ENCODE measurements around the gene TNFRSF14.
"Not testable (repeated sequence)": the region's sequence is repeated elsewhere in the genome, so short reads cannot be mapped to it uniquely, and the experiment has no call there.

TNFRSF14 gene

GRCh38 chr1:2569060-2569459 lies 12.9 kb downstream of the TNFRSF14 start:
- DNase-seq: no peak

- not testable (repeated sequence) for DNase-seq
These were observed 13.5 kb downstream of the TNFRSF14 start for GRCh38 chr1:2569703-2570102.

- DNase-seq: no peak
These were observed 14.2 kb downstream of the TNFRSF14 start for GRCh38 chr1:2570332-2570731.

GRCh38 chr1:2571348-2571747 lies 15.2 kb downstream of the TNFRSF14 start:
- no peak for DNase-seq

GRCh38 chr1:2573250-2573920 lies 17.2 kb downstream of the TNFRSF14 start:
- no peak for DNase-seq

- DNase-seq: no peak
These were observed 18.2 kb downstream of the TNFRSF14 start for GRCh38 chr1:2574350-2574749.

GRCh38 chr1:2575801-2576663 lies 19.9 kb downstream of the TNFRSF14 start:
- no peak for DNase-seq

- DNase-seq: peak; percentile 42
These were observed 21.4 kb downstream of the TNFRSF14 start for GRCh38 chr1:2577565-2578075.

- DNase-seq: no peak
These were observed 22.6 kb downstream of the TNFRSF14 start for GRCh38 chr1:2578758-2579118.

GRCh38 chr1:2580691-2581090 lies 24.5 kb downstream of the TNFRSF14 start:
- DNase-seq: no peak

GRCh38 chr1:2582391-2582790 lies 26.2 kb downstream of the TNFRSF14 start:
- DNase-seq: no peak

- no peak for DNase-seq
These were observed 27.2 kb downstream of the TNFRSF14 start for GRCh38 chr1:2583331-2583791.

GRCh38 chr1:2583871-2584351 lies 27.7 kb downstream of the TNFRSF14 start:
- peak; percentile 51 for DNase-seq

GRCh38 chr1:2584686-2585317 lies 28.6 kb downstream of the TNFRSF14 start:
- no peak for DNase-seq

- DNase-seq: peak; percentile 79
These were observed 29.3 kb downstream of the TNFRSF14 start for GRCh38 chr1:2585318-2586092.

- peak; percentile 98 for DNase-seq
These were observed 30.2 kb downstream of the TNFRSF14 start, which contains the start of gene PRXL2B for GRCh38 chr1:2586154-2587070. TSS of gene PRXL2B (plus strand) at chr1:2586777. CDS start at chr1:2586886, 109 bp downstream.

- peak; percentile 55 for DNase-seq
These were observed 31.1 kb downstream of the TNFRSF14 start for GRCh38 chr1:2587071-2587859.

GRCh38 chr1:2587860-2588571 lies 31.8 kb downstream of the TNFRSF14 start:
- no peak for DNase-seq

GRCh38 chr1:2588661-2589430 lies 32.7 kb downstream of the TNFRSF14 start:
- DNase-seq: no peak
